Epithelial cell of esophagus (primary cell): ENCODE results near the gene GNG4.

ENCODE experiments used
- DNase-seq: peaks from one replicate; pipeline ENCODE4 v3.0.0; 2010; ENCODE audit warnings: low read depth
- H3K4me3 ChIP-seq: 2 replicates; pipeline ENCODE4 v1.5.1; 2011; ENCODE audit warnings: mild to moderate bottlenecking, low read length, control low read depth
- CTCF ChIP-seq: IDR thresholded peaks from 2 replicates; pipeline ENCODE4 v1.5.1; 2011; ENCODE audit warnings: low read depth, mild to moderate bottlenecking, low read length, control low read depth, inconsistent platforms; ENCODE audit not compliant: insufficient read depth; ENCODE audit errors: missing control alignments

The GNG4 gene

GRCh38 chr1:235679005-235679404 is 29.4 kb upstream of the GNG4 start:
- TF ChIP-seq CTCF: no peak
- no peak for DNase-seq

GRCh38 chr1:235675152-235675890 is 25.7 kb upstream of the GNG4 start:
- no peak overlapping the region for H3K4me3 ChIP-seq
- peak; percentile 20 for DNase-seq
- no peak for TF ChIP-seq CTCF

More at GRCh38 chr1:235679005-235679404, 29.4 kb upstream of the GNG4 start:
- no peak overlapping the region for H3K4me3 ChIP-seq

GRCh38 chr1:235673981-235674380 is 24.4 kb upstream of the GNG4 start:
- no peak for DNase-seq
- TF ChIP-seq CTCF: no peak
- H3K4me3 ChIP-seq: no peak overlapping the region

- no peak overlapping the region for H3K4me3 ChIP-seq
- TF ChIP-seq CTCF: no peak
- DNase-seq: no peak
These were observed 22.4 kb upstream of the GNG4 start for GRCh38 chr1:235671992-235672391.

- no peak for TF ChIP-seq CTCF
- H3K4me3 ChIP-seq: no peak overlapping the region
- DNase-seq: no peak
These were observed 20.7 kb upstream of the GNG4 start for GRCh38 chr1:235670157-235670776.

- no peak overlapping the region for H3K4me3 ChIP-seq
- no peak for TF ChIP-seq CTCF
- DNase-seq: no peak
These were observed 19.7 kb upstream of the GNG4 start for GRCh38 chr1:235669277-235669676.
